NAMALWA (cell line): Measurements from ENCODE around the gene AQP12A.

Experiments
- DNase-seq: peaks from one replicate; pipeline ENCODE4 v3.0.0-alpha.2; 2015; ENCODE audit warnings: low spot score

The AQP12A gene

DNA sequence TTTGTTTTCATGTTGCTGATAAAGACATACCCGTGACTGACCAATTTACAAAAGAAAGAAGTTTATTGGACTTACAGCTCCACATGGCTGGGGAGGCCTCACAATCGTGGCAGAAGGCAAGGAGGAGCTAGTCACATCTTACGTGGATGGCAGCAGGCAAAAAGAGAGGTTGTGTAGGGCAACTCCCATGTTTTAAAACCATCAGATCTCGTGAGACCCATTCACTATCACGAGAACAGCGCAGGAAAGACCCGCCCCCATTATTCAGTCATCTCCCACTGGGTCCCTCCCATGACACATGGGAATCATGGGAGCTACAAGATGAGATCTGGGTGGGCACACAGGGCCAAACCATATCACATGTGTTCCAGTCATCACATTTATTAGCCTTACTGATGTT is 16.8 kb downstream of the AQP12A start:
- no peak for DNase-seq

GRCh38 chr2:240711296-240711695 is 19.6 kb downstream of the AQP12A start:
- no peak for DNase-seq

DNA sequence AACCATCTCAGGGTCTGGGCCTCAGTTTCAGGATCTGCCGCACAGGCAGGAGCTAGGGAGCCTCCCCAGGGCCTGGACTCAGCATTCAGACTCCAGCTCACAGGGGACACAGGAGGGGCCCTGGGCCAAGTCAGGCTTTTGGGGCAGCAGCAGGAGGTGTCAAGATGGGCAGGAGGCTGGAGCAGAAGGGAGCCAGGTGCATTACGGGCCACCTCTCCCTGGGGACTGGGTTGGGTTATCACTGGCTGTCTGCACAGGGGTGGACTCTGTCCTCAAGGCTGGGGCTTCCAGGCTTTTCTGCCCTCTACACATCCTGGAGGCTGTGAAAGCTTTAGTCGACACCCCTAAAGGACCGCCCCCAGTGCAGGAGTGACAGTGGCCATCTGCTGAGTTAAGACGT is 20.0 kb downstream of the AQP12A start:
- no peak for DNase-seq

GRCh38 chr2:240712121-240712520 is 20.5 kb downstream of the AQP12A start:
- no peak for DNase-seq

- DNase-seq: no peak
These were observed 21.6 kb downstream of the AQP12A start for GRCh38 chr2:240713071-240713927.

- DNase-seq: no peak
These were observed 22.5 kb downstream of the AQP12A start for GRCh38 chr2:240713928-240714746.

GRCh38 chr2:240714747-240715725 is 23.4 kb downstream of the AQP12A start:
- DNase-seq: no peak

GRCh38 chr2:240716130-240716798 is 24.6 kb downstream of the AQP12A start:
- no peak for DNase-seq

GRCh38 chr2:240717181-240717641 is 25.5 kb downstream of the AQP12A start:
- no peak for DNase-seq

DNA sequence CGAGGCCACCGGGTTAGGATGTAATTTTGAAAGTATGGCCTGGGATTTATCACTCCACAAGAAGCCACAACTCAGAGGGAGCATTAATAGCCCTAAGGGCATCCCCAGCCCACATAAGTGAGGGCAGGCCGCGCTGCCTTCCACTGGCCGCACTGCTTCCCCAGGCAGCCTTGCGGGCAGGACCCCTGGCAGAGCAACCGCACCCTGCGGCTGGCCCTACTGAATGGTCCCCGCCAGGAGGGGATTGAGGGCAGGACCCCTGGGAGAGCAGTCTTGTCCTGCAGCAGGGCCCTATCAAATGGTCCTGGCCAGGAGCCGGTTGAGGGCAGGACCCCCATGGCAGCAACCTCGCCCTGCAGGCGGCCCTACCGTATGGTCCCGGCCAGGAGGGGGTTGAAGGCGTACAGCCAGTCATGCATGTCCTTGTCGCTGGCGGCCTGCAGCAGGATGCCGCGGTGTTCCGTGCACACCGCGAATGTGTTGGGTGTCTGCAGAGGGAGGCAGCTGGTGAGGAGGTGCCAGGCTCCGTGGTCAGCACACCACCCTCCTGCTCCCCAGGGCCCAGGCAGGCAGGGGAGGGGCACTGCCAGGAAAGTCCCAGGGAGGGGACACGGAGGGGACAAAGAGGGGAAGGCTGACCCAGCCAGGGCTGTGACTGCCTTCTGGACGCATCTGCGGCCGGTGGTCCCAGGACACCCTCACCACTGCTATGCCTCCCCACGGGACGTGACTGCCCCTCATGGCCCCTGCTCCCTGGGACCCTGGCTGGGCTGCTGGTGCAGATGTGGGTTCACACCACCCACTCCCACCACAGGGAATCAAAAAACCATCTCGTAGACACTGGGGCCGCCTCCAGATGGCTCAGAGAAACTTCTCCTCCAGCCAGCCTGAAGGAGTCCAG is 26.3 kb downstream of the AQP12A start:
- no peak for DNase-seq

- DNase-seq: no peak
These were observed 27.3 kb downstream of the AQP12A start for GRCh38 chr2:240718896-240719490.

GRCh38 chr2:240719676-240720545 is 28.2 kb downstream of the AQP12A start:
- no peak for DNase-seq

GRCh38 chr2:240720686-240721595 is 29.3 kb downstream of the AQP12A start:
- DNase-seq: no peak

DNA sequence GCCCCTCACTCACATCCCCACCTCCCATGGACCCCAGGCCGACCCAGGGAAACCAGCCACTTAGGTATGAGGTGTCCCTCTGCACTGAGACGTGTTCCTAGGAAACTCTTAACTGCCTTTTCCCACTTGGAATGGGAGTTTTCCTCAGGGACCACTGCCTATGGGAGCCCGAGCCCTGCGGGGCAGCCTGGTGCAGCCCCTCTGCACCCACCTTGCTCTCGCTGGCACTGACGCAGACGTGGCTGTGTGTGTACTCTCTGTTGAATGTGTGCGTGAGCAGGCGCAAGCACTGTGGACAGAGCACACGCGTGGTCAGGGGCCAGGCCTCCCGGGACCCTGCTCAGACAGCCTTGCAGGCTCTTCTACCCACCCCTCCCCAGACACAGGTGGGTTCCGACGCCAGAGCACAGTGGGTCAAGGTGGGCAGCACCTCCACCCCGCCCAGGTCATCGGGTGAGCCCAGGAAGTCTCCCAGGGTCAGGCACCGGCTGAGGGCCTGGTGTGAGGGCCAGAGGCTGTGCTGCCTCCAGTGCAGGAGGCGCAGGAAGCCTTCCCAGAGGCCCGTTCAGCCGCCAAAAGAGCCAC is 30.0 kb downstream of the AQP12A start:
- no peak for DNase-seq

- DNase-seq: no peak
These were observed 30.7 kb downstream of the AQP12A start for GRCh38 chr2:240722376-240722775.

DNA sequence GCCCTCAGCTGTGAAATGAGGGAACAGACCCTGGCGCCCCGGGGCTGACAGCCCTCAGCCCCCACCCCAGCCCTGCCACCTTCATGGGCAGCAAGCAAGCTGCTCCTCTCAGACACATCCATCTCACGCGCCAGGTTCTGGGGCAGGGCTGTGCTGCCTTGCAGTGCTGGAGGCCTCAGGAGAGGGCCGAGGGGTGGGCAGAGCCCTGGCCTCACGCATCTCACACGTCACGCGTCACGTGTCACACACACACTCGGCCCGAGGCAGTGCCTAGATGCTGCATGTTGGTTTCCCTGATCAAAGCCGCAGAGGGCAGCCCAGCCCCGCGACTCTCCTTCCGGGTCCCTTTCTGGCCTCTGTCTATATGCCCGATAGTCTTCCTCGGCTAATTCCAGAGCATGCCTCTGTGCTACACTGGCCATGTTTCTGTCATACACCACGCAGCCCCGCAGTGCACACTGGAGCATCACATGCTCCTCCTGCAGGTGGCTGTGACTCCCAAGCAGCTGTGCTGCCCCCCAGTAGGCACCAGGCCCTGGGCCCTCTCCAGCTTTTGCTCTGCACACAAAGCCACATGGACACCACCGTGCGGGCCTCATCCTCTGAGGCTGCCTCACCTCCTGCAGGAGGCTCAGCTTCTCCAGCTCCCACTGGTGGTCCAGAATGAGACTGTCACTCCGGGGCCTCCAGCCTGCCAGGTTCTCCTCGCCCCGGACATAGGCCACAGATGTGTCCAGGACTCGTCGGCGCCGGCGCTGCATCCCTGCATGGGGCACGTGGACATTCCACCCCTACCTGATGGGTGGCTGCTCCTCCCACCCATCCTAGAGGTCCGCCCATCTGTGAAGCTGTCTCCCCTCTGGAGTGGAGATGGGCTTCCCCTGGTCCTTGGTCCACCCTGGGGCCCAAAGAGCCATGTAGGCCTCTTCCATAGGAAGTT is 31.4 kb downstream of the AQP12A start:
- no peak for DNase-seq
